GM20431 (cell line): Measurements from ENCODE around the gene ZNF765.
"Not testable (repeated sequence)": the region's sequence is repeated elsewhere in the genome, so short reads cannot be mapped to it uniquely, and the experiment has no call there.

ENCODE experiments used
- in situ Hi-C: fragments of 300-500 bp; cut with MseI, MboI; formaldehyde crosslinking; loops from one replicate; pipeline ENCODE4 v1.15.0; 2020; ENCODE audit warnings: low sequenced_read_pairs; ENCODE audit not compliant: unreplicated experiment

Gene ZNF765

DNA sequence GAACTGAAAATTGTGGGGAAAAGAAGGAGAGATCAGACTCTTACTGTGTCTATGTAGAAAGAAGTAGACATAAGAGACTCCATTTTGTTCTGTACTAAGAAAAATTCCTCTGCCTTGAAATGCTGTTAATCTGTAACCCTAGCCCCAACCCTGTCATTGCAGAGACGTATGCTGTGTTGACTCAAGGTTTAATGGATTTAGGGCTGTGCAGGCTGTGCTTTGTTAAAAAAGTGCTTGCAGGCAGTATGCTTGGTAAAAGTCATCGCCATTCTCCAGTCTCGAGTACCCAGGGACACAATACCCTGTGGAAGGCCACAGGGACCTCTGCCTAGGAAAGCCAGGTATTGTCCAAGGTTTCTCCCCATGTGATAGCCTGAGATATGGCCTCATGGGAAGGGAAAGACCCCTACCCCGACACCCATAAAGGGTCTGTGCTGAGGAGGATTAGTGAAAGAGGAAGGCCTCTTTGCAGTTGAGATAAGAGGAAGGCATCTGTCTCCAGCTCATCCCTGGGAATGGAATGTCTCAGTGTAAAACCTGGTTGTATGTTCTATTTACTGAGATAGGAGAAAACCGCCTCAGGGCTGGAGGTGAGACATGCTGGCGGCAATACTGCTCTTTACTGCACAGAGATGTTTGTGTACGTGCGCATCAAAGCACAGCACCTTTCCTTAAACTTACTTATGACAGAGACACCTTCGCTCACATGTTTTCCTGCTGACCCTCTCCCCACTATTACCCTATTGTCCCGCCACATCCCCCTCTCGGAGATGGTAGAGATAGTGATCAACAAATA is 25.8 kb downstream of the ZNF765 start:
- in situ Hi-C loops, result not testable (repeated sequence)

DNA sequence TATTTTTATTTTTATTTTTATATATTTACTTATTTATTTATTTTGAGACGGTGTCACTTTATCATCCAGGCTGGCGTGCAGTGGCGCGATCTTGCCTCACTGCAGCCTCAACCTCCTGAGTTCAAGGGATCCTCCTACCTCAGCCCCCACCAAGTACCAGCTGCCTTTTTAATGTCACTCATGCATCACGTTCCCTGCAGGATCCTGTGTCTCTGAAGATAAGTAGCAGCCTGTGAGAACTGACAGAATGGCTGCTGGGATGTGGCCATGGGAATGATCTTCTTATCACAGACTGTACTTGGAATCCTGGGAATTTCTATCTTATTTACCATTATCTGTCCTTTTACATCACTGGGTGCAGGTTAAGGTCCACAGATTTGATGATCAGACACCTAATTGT is 27.6 kb downstream of the ZNF765 start:
- in situ Hi-C loops, result no loop called here

DNA sequence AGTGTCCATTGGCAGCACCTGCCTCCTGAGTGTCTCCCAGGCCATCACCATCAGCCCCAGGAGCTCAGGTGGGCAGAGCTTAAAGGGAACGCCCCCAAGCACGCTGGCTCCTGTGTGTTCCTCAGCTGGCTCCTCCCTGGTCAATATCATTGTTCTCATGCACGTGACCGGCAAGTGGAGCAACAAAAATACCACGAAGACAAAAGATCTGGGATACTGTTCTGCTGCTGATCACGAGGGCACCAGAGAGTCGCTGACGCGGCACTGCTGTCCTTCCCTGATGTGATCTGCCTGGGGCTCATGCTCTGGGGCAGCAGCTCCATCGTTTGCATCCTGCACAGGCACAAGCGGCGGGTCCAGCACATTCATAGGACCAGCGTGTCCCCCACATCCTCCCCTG is 28.1 kb downstream of the ZNF765 start:
- in situ Hi-C loops, result not testable (repeated sequence)

DNA sequence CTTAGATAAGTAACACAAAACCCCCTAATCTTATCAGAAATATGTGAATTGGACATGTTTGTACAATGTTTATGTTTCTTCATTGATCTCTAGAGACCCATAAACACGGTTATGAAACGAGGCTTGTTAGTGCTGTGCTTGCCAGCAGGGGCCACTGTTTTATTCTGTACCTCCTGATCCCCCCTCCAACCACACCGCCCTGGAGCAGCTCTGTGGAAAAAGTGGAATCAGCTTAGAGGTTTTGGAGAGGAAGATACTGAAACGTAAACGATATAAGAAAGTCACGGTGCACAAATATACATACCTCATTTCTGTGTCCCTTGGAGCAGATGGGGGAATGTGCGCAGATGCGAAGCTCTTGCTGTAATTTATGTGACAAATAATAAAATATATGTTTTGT is 28.7 kb downstream of the ZNF765 start:
- in situ Hi-C loops, result not testable (repeated sequence)

DNA sequence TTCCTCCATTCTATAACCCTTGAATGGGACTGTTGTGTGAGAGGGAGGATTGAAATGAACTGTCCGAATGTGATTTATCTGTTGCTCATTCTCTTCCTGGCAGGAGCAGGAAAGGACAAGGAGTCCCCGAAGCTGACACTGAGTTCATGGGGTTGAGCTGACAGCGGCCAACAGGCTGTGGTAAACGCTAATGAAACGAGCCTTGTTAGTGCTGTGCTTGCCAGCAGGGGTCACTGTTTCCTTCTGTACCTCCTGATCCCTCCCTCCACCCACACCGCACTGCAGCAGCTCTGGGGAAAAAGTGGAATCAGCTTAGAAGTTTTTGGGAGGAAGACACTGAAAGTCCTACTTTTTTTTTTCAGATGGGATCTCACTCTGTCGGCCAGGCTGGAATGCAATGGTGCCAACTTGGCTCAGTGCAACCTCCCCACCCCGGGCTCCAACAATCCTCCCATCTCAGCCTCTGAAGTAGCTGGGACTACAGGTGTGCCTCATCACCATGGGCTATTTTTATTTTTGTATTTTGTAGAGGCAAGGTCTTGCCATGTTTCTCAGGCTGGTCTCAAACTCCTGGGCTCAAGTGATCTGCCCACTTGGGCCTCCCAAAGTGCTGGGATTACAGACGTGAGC is 30.1 kb downstream of the ZNF765 start:
- in situ Hi-C loops, result no loop called here

DNA sequence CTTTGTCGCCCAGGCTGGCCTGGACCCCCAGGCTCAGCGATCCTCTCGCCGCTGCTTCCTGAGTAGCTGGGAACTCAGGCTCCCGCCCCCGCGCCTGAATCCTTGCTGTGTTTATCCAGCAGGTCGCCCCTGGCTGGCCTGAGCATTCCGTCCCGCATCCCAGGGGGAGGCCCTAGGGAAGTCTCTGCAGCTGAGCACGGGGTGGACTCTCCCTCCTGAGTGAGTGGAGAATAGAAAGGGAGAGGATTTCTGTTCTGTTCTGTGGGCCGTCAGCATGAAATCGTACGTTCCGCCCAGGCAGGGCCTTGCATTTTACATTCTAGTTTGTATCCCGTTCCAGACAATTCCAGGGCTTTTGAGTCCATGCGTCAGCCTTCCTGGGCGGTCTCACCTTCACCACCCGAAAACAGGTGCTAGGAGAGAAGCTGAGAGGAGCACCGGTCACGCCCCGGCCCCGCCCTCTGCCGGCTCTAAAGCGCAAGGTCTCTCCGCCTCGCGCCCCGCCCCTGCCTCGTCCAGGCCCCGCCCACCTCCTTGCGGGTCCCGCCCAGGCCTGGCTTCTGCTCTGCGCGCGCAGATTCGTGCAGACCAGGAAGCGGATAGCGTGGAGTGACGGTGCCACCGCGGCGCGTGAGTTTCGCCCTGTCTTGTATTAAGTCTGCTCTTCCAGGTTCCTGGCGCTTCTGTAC is 36.6 kb downstream of the ZNF765 start, which contains the start of gene ZNF761:
Gene ZNF761, plus strand, starts transcription at position 586 of the 689 bp plus-strand sequence. CDS start 15,285 bp downstream, outside the sequence.
- in situ Hi-C loops, result no loop called here

DNA sequence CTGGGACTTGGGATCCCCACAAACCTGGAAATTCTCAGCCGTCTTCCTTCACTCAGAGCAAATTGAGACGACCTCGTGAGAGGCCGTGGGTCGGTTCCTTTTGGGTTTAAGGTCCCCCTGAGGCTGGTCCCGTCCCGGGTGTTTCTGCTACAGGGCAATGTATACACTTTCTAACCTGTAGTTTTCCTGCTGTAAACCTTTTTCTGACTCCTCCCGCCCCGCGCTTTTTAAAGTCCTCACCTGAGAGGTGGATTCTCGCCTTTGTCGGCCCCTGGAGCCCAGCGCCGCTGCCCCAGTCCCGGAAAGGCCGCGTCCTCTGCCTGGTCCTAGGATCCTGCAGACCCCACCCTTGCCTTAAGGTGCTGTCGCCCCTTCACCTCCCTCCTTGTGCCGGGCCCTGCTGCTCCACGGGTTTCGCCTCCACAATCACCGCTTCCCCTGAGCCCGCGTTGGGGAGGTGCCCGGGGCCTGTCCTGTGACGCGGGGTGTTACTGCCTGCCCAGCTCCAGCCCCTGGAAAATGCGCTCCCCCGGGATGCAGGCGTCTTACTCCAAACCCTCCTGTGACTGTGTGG is 37.2 kb downstream of the ZNF765 start:
- in situ Hi-C loops, result no loop called here

DNA sequence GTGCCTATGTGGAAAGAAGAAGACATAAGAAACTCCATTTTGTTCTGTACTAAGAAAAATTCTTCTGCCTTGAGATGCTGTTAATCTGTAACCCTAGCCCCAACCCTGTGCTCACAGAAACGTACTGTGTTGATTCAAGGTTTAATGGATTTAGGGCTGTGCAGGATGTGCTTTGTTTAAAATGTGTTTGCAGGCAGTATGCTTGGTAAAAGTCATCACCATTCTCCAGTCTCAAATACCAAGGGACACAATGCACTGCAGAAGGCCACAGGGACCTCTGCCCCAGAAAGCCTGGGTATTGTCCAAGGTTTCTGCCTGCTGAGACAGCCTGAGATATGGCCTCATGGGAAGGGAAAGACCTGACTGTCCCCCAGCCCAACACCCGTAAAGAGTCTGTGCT is 48.9 kb downstream of the ZNF765 start:
- in situ Hi-C loops, result not testable (repeated sequence)

DNA sequence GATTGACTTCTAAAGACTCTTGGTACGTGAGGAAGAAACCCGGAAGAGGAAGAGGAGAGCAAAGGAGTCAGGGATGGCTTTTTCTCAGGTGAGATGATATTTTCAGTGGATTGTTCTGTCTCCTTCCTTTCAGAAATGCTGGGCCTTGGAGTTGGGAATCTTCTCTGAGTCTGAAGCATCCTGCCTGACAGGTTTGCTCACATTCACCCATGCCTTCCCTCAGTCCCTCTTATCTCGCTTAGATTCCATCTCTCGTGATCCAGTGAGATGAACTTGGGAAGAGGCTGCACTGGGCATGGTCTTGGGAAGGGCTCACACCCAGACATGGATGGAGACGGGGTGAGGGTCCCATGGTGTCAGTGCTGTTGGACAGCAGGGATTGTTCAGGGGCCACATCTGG is 52.2 kb downstream of the ZNF765 start:
- in situ Hi-C loops, result not testable (repeated sequence)

DNA sequence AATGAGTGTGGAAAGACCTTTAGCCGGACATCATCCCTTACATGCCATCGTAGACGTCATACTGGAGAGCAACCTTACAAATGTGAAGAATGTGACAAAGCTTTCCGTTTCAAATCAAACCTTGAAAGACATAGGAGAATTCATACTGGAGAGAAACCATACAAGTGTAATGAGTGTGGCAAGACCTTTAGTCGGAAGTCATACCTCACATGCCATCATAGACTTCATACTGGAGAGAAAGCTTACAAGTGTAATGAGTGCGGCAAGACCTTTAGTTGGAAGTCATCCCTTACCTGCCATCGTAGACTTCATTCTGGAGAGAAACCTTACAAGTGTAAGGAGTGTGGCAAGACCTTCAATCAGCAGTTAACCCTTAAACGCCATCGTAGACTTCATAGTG is 60.9 kb downstream of the ZNF765 start:
- in situ Hi-C loops, result no loop called here

DNA sequence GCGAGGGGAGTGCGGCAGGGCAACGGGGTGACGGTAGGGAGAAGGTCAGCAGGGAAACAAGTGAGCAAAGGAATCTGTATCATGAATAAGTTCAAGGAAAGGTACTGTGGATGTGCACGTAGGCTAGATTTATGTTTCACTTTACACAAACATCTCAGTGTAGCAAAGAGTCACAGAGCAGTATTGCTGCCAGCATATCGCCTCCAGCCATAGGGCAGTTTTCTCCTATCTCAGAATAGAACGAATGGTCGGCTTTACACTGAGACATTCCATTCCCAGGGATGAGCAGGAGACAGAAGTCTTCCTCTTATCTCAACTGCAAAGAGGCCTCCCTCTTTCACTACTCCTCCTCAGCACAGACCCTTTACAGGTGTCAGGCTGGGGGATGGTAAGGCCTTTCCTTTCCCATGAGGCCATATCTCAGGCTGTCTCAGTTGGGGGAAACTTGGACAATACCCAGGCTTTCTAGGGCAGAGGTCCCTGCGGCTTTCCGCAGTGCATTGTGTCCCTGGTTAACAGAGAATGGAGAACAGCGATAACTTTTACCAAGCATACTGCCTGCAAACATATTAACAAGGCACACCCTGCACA is 65.3 kb downstream of the ZNF765 start:
- in situ Hi-C loops, result not testable (repeated sequence)

DNA sequence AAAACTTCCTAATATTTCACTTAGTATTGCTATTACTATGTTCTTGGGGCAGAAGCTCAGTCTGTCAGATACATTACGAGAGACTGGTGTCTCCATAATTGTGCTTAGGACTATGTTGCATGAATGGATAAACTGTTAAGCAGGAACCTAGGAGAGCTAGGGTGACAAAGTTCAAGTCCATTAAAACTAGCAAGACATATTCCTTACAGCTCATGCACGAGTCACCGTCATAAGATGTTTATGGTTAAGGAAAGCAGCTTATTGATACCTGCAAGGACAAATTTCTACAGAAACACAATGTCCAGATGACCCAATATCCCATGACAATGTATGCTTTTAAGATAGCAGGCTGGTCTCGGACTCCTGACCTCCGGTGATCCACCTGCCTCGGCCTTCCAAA is 66.9 kb downstream of the ZNF765 start:
- in situ Hi-C loops, result no loop called here

DNA sequence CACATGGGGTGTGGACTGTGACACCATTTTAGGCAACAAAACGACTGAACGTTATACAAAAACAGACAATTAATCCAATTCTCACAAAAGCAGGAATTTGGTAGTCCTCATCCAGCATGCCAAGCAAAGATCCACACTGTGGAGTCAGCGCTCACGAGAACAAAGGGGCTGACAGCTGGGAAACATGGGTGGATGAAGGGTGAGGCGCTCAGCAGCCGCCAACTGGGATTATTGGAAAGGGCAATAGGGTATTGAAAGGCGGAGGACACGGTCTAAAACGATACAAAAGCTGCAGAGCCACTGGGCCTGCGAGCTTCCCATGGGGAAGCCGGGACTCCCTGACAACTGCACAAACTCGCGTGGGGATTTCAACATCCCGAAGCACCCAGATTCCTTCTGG is 67.9 kb downstream of the ZNF765 start:
- in situ Hi-C loops, result no loop called here

DNA sequence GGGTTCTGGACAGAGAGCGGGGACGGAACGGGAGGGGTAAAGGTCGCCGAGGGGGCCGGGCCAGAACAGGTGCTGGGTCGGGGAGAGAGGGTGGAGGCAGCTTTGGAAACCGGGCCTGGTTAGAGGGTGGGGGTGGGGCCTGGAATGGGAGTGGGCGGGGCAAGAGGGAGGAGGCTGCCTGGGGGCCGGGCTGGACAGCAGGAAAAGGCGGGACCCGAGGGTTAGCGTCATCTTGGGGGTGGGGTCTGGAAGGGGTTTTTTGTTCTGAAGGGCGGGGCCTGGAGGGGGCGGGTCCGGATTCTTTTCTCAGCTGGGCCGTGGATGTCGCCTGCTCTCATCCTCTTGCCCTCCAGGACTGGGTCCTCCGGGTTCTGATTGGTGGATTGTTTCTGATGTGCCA is 68.3 kb downstream of the ZNF765 start:
- in situ Hi-C loops, result no loop called here

DNA sequence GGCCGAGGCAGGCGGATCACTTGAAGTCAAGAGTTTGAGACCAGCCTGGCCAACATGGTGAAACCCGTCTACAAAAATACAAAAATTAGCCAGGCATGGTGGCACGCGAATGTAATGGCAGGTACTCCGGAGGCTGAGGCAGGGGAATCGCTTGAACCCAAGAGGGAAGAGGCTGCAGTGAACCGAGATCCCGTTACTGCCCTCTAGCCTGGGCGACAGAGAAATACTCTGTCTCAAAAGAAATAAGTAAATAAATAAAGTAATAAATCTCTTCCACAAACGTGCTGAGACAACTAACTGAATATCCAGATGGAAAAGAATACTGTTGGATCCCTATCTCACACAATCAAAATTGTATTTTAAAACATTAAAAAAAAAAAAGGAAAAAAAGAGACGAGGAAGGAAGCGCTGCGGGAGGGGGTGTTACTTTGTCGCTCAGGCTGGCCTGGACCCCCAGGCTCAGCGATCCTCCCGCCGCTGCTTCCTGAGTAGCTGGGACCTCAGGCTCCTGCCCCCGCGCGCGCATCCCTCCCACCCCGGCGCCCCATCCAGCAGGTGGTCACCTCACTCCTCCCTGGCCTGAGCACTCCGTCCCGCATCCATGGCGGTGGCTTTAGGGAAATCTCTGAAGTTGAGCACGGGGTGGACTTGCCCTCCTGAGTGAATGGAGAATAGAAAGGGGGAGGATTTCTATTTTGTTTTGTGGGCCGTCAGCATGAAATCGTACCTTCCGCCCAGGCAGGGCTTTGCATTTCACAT is 72.0 kb downstream of the ZNF765 start:
- in situ Hi-C loops, result no loop called here

DNA sequence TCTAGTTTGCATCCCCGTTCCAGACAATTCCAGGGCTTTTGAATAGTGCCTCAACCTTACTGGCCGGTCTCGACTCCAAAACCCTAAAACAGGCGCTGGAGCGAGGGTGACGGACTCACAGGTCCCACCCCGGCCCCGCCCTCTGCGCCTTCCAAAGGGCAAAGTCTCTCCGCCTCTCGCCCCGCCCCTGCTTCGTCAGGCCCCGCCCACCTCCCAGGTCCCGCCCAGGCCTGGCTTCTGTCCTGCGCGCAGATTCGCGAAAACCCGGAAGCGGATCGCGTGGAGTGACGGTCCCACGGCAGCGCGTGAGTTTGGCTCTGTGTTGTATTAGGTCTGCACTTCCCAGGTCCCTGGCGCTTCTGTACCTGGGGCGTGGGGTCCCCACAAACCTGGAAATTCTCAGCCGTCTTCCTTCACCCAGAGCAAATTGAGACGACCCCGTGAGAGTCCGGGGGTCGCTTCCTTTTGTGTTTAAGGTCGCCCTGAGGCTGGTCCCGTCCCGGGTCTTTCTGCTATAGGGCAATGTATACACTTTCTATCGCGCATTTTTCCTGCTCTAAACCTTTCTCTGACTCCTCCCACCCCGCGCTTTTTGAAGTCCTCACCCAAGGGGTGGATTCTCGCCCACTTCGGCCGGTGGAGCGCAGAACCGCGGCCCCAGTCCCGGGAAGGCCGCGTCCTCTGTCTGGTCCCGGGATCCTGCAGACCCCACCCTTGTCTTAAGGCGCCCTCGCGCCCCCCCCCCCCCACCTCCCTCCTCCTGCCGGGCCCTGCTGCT is 72.7 kb downstream of the ZNF765 start, which contains the start of gene ZNF813:
Gene ZNF813, plus strand, starts transcription at position 249 of the 778 bp plus-strand sequence. CDS start 16,090 bp downstream, outside the sequence.
- in situ Hi-C loops, result no loop called here

DNA sequence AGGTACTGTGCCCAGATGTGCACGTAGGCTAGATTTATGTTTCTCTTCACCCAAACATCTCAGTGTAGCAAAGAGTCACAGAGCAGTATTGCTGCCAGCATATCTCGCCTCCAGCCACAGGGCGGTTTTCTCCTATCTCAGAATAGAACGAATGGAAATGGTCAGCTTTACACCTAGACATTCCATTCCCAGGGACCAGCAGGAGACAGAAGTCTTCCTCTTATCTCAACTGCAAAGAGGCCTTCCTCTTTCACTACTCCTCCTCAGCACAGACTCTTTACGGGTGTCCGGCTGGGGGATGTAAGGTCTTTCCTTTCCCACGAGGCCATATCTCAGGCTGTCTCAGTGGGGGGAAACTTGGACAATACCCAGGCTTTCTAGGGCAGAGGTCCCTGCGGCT is 73.7 kb downstream of the ZNF765 start:
- in situ Hi-C loops, result not testable (repeated sequence)

DNA sequence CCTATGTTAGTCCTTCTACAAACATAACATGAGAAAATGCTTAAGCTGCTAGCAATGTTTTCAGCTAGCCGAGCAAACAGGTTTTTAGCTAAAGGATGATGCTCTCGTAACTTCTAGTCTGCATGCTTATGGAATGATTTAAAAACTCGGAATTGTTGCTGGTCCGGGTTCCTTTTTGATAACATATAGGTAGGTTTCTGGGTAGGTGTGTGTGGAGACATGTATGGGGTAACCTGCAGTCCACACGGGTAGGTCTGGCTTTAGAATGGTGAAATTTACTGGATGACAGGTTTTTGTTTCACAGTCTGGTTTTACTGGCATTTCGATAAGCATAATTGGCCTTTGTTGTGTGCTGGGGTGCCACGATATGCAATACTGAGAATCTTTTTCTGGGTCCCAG is 77.0 kb downstream of the ZNF765 start:
- in situ Hi-C loops, result no loop called here

DNA sequence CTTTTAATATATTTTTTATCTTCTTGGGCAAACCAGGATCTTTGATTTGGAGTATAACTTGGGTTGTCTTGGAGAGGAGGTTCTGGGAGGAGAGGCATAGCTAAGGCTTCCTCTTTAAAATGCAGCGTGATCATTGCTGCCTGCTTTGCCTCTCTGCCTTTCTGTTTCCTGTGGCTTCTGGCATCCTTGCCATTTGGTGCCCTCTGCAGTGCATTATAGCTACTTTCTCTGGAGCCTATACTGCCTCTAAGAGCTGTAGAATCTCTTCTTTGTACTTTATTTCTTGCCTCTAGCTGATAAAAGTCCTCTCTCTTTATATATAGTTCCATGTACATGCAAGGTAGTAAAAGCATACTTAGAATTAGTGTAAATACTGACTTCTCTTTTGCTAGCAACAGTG is 79.9 kb downstream of the ZNF765 start:
- in situ Hi-C loops, result not testable (repeated sequence)
